Measurements from ENCODE around the gene BAIAP2. TPM values are rescaled to one million over a fixed set of nuclear protein-coding genes. Genes with fewer than 3 reads are reported as not detected.
"Not testable (repeated sequence)": the region's sequence is repeated elsewhere in the genome, so short reads cannot be mapped to it uniquely, and the experiment has no call there.

The BAIAP2 gene
- total RNA-seq, 2 experiments from 2014 or later: 4.6 to 5.0 TPM

DNA sequence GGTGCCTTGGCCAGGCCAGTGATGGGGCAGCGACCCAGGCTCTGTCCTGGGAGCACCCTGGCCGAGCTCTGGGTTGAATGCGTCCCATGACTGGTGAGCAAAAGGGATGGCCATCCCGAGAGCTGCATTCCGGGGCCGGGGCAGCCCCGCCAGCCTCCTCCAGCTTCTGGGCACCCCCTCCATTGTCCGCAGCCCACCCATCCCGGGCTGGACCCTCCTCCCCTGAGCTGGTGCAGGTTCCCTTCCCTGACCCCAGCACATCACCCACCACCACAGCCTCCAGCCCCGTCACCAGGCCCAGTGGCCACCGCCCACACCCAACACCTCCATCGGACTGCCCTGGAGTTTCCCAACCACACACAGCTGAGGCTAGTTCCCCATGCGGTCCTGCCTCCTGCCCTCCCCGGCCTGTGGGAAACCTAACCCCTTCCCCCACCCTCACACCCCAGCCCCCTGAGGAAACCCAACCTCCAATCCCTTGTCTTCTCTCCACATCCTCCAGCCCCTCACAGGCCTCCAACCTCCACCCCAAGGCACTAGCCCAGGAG, 114.1 kb downstream of the BAIAP2 start:
- no peaks in the 10 kb centered on the region for H3K4me1 Mint-ChIP-seq
- no peak overlapping the region for H3K27ac Mint-ChIP-seq
- no peak overlapping the region for H3K4me3 Mint-ChIP-seq
- CTCF ChIA-PET: no interaction called here
- POLR2A ChIA-PET: no interaction called here
- no peaks in the 10 kb centered on the region for H3K36me3 Mint-ChIP-seq (ENCODE audit: low read depth)
- H3K27me3 Mint-ChIP-seq: peaks cover 3% of the 10 kb centered on the region
- H3K9me3 Mint-ChIP-seq (ENCODE audit: low read depth): no peaks in the 10 kb centered on the region
- DNase-seq (no peak), ATAC-seq (no peak)
- intact Hi-C loops (cut with DNase I, micrococcal nuclease): no loop called here

- H3K36me3 Mint-ChIP-seq (ENCODE audit: low read depth): no peaks in the 10 kb centered on the region
- no peak overlapping the region for H3K27ac Mint-ChIP-seq
- ChIA-PET POLR2A (no interaction called here), CTCF (no interaction called here)
- no peak for DNase-seq
- H3K4me3 Mint-ChIP-seq: no peak overlapping the region
- intact Hi-C loops (cut with DNase I, micrococcal nuclease): no loop called here
- no peak for ATAC-seq
- H3K4me1 Mint-ChIP-seq: no peaks in the 10 kb centered on the region
- H3K9me3 Mint-ChIP-seq (ENCODE audit: low read depth): no peaks in the 10 kb centered on the region
- H3K27me3 Mint-ChIP-seq: peaks cover 3% of the 10 kb centered on the region
Measured at GRCh38 chr17:81150377-81151077, 115.6 kb downstream of the BAIAP2 start.

- no peak for DNase-seq
- no peak for ATAC-seq
- no peaks in the 10 kb centered on the region for H3K36me3 Mint-ChIP-seq (ENCODE audit: low read depth)
- intact Hi-C loops (cut with DNase I, micrococcal nuclease): no loop called here
- ChIA-PET CTCF (no interaction called here), POLR2A (no interaction called here)
- no peaks in the 10 kb centered on the region for H3K4me1 Mint-ChIP-seq
- no peaks in the 10 kb centered on the region for H3K9me3 Mint-ChIP-seq (ENCODE audit: low read depth)
- H3K4me3 Mint-ChIP-seq: no peak overlapping the region
- H3K27me3 Mint-ChIP-seq: peaks cover 3% of the 10 kb centered on the region
- H3K27ac Mint-ChIP-seq: no peak overlapping the region
Measured at GRCh38 chr17:81151278-81151677, 116.3 kb downstream of the BAIAP2 start.

DNA sequence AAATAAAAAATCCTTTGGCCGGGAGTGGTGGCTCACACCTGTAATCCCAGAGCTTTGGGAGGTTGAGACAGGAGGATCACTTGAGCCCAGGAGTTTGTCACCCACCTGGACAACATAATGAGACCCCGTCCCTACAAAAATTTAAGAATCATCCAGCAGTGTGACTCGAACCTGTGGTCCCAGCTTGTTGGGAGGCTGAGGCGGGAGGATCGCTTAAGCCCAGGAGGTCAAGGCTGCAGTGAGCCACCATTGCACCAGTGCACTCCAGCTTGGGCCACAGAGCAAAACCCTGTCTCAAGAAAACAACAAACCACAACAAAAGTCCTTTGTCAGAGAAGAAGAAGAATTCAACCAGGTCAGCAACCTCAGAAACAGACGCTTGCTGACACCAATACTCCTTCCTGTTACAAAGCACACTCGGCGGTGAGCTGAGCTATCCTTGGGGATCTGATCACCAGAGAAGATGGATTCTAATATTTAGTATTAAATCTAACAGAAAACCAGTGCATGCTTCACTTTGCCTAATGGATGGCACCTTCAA, 117.4 kb downstream of the BAIAP2 start:
- DNase-seq: no peak
- Mint-ChIP-seq H3K36me3 (ENCODE audit: low read depth) (no peaks in the 10 kb centered on the region), H3K9me3 (ENCODE audit: low read depth) (no peaks in the 10 kb centered on the region), H3K27me3 (peaks cover 3% of the 10 kb centered on the region), H3K27ac (no peak overlapping the region), H3K4me1 (no peaks in the 10 kb centered on the region), H3K4me3 (no peak overlapping the region)
- POLR2A ChIA-PET: no interaction called here
- intact Hi-C loops (cut with DNase I, micrococcal nuclease): no loop called here
- CTCF ChIA-PET: interaction anchor here (0.5 kb wide), 1 partner anchor 56 kb away, joined by 3 read pairs; no protein-coding TSS in a partner anchor
- ATAC-seq: no peak

DNA sequence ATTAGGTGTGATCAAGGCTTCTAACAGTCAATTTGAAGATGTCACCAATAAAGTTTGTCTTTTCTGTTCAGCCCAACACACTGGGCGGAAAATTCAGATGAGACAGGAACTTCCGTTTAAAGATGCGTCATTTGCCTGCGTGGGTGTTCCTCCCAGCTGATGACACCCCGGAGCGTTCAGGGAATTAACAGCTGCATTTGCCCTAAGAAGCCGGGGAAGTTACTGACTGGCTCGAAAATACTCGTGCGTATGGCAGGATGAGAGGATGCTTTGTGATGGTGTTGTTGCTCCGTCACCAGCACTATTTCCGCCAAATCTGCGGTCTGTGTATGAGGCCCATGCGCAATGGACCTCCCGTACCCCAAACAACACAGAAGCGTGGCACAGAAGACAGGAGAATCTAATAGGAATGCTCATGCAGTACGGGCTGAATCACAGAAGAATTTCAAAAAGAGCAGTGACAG, 118.4 kb downstream of the BAIAP2 start:
- peaks cover 3% of the 10 kb centered on the region for H3K27me3 Mint-ChIP-seq
- intact Hi-C loops (cut with DNase I, micrococcal nuclease): no loop called here
- H3K36me3 Mint-ChIP-seq (ENCODE audit: low read depth): no peaks in the 10 kb centered on the region
- POLR2A ChIA-PET: no interaction called here
- no peak overlapping the region for H3K4me3 Mint-ChIP-seq
- CTCF ChIA-PET: no interaction called here
- DNase-seq (no peak), ATAC-seq (no peak)
- no peak overlapping the region for H3K27ac Mint-ChIP-seq
- no peaks in the 10 kb centered on the region for H3K9me3 Mint-ChIP-seq (ENCODE audit: low read depth)
- H3K4me1 Mint-ChIP-seq: no peaks in the 10 kb centered on the region

DNA sequence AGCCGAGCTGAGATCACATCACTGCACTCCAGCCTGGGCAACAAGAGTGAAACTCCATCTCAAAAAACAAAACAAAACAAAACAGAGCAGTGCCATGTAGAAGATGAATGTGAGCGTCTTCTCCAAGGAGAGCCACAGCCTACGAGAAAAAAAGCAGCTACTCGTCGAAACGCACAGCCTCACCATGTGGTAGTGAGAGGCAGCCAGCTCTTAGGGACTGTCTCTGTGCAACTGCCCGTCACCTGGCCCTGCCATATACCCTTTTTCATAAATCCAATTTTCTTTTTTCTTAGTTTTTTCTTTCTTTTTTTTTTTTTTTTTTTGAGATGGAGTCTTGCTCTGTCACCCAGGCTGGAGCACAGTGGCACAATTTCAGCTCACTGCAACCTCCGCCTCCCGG, 119.1 kb downstream of the BAIAP2 start:
- H3K36me3 Mint-ChIP-seq (ENCODE audit: low read depth); CTCF ChIA-PET: not testable (repeated sequence)

DNA sequence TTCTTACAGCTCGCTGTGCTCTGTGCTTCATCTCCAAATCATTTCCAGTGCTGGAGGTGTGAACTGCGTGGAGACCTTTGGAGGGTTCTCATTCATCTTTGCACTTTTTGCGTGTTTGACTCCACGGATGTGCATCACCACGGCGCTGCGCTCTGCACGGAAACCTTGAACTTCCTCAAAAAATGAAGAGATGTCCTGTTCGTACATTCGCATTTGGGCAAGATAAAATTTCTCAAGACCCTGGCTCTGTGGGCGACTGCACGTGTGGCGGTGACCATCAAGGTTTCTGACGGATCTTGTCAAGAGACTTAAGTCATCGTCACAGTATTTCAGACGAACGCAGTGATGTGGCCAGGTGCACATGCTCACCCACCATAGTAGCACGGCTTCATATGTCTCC, 120.0 kb downstream of the BAIAP2 start:
- no peaks in the 10 kb centered on the region for H3K9me3 Mint-ChIP-seq (ENCODE audit: low read depth)
- POLR2A ChIA-PET: no interaction called here
- no peaks in the 10 kb centered on the region for H3K27me3 Mint-ChIP-seq
- DNase-seq (no peak), ATAC-seq (no peak)
- H3K36me3 Mint-ChIP-seq (ENCODE audit: low read depth): no peaks in the 10 kb centered on the region
- H3K27ac Mint-ChIP-seq: no peak overlapping the region
- H3K4me3 Mint-ChIP-seq: no peak overlapping the region
- no peaks in the 10 kb centered on the region for H3K4me1 Mint-ChIP-seq
- CTCF ChIA-PET: no interaction called here
- intact Hi-C loops (cut with DNase I, micrococcal nuclease): no loop called here

More for the DNA sequence above, 119.1 kb downstream of the BAIAP2 start:
- DNase-seq; H3K4me1 Mint-ChIP-seq; POLR2A ChIA-PET; H3K4me3 Mint-ChIP-seq; ATAC-seq; H3K27ac Mint-ChIP-seq; H3K27me3 Mint-ChIP-seq; intact Hi-C loops (cut with DNase I, micrococcal nuclease); H3K9me3 Mint-ChIP-seq (ENCODE audit: low read depth): not testable (repeated sequence)

GRCh38 chr17:81156866-81157805, 122.2 kb downstream of the BAIAP2 start:
- Mint-ChIP-seq H3K9me3 (ENCODE audit: low read depth) (no peaks in the 10 kb centered on the region), H3K36me3 (ENCODE audit: low read depth) (no peaks in the 10 kb centered on the region), H3K4me1 (no peaks in the 10 kb centered on the region), H3K4me3 (no peak overlapping the region), H3K27me3 (peaks cover 8% of the 10 kb centered on the region), H3K27ac (no peak overlapping the region)
- ATAC-seq (no peak), DNase-seq (no peak)
- POLR2A ChIA-PET: no interaction called here
- intact Hi-C loops (cut with DNase I, micrococcal nuclease): no loop called here
- CTCF ChIA-PET: no interaction called here

- H3K9me3 Mint-ChIP-seq (ENCODE audit: low read depth): no peaks in the 10 kb centered on the region
- ChIA-PET CTCF (interaction anchor here (0.6 to 0.7 kb wide), 2 partner anchors 133 to 194 kb away, joined by 3 to 4 read pairs; no protein-coding TSS in a partner anchor), POLR2A (no interaction called here)
- DNase-seq (no peak), ATAC-seq (no peak)
- H3K27me3 Mint-ChIP-seq: peaks cover 8% of the 10 kb centered on the region
- intact Hi-C loops (cut with DNase I, micrococcal nuclease): no loop called here
- H3K4me1 Mint-ChIP-seq: no peaks in the 10 kb centered on the region
- H3K4me3 Mint-ChIP-seq: no peak overlapping the region
- no peak overlapping the region for H3K27ac Mint-ChIP-seq
- H3K36me3 Mint-ChIP-seq (ENCODE audit: low read depth): no peaks in the 10 kb centered on the region
Measured at GRCh38 chr17:81157848-81158687, 123.1 kb downstream of the BAIAP2 start.

DNA sequence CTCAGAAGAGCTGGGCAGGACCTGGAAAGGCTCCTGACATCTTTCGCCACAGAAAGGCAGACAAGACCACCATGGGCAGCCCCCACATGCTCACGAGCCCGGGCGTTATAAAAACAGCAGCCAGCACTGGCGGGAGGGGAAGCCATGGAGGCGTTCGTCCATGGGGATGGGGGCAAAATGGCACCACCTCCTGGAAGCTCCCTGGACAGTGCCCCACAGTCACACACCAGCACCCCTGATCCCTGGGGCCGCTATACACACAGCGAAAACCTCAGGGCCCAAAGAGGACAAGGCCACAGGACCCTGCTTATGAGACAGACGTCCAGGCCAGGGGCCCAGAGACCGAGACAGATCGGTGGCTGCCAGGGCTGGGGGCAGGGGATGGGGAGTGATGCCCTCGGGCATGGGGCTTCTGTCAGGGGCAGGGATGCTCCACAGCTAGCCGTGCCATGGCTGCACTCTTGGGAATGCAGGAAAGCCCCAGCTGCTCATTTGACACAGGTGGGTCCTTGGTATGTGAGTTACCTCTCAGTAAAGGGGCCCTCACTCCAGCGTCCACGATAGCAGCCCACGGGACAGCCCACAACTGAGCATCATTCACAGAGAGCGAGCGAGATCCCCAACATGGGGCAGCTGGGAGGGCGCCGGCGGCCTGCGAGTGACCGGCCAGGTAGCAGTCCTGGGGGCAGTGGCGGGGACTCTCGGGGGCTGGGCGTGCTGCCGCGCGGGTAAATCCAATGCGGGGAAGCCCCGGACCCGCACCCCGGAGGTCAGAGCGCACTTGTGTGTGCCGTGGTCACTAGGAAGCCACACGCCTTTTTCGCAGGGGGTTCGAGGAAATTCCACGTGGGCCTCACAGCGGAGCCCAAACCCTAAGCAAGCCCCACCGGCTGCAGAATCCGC, 124.0 kb downstream of the BAIAP2 start:
- POLR2A ChIA-PET: no interaction called here
- Mint-ChIP-seq H3K27me3 (peaks cover 8% of the 10 kb centered on the region), H3K4me3 (no peak overlapping the region), H3K27ac (no peak overlapping the region), H3K36me3 (ENCODE audit: low read depth) (no peaks in the 10 kb centered on the region), H3K4me1 (no peaks in the 10 kb centered on the region), H3K9me3 (ENCODE audit: low read depth) (no peaks in the 10 kb centered on the region)
- intact Hi-C loops (cut with DNase I, micrococcal nuclease): no loop called here
- ATAC-seq (no peak), DNase-seq (no peak)
- CTCF ChIA-PET: interaction anchor here (0.7 kb wide), 1 partner anchor 195 kb away, joined by 3 read pairs; no protein-coding TSS in a partner anchor
